K562 (cell line): ENCODE results near the gene KIAA0040. TPM values are rescaled to one million over a fixed set of nuclear protein-coding genes. Genes with fewer than 3 reads are reported as not detected.
A peak's percentile ranks its signal among the peaks of the same experiment; 100 is the strongest.

Experiments
- ATAC-seq: fragments of 200-7000 bp; cut with Tn5 transposase; 3 replicates; pipeline ENCODE4 v1.9.1; 2020; ENCODE audit warnings: moderate library complexity
- BruUV-seq: library from RNA; stranded (reverse); fragments of 400-500 nt; replicated peaks from 2 replicates; lab custom pipeline; 2021; lab: Mats Ljungman, UMichigan
- CTCF ChIA-PET: fragments of 300-600 bp; formaldehyde crosslinking; extraction: SDS; loops from one replicate; lab custom pipeline; 2021; ENCODE audit warnings: low intra/inter-chr PET ratio; lab: Yijun Ruan, JAX
- POLR2A ChIA-PET: fragments of 300-600, 350-650 bp; sonication (Branson Sonifier 250); formaldehyde crosslinking; extraction: SDS; loops from one replicate; lab custom pipeline; 2021; ENCODE audit warnings: antibody characterized with exemption, inconsistent platforms; lab: Yijun Ruan, JAX
- DNase-seq, 4 experiments: peaks; one replicate each; pipeline versions ENCODE4 v3.0.0 to v3.0.0-alpha.2; 2011 to 2018; ENCODE audit warnings: low spot score in 3 of 4, mixed read lengths in 3 of 4; ENCODE audit errors: extremely low read depth in 1 of 4
- FAIRE-seq: peaks from 2 replicates; lab custom pipeline; 2011; peaks lifted over from hg19 to GRCh38; lab: Jason Lieb, UNC
- H2AFZ ChIP-seq: 2 replicates; pipeline ENCODE4 v1.6.0; 2011; ENCODE audit warnings: low read depth, low read length, control low read depth, inconsistent platforms
- H3K27ac ChIP-seq: fragments of 200-600 bp; 3 replicates; pipeline ENCODE4 v1.8.0; 2011; ENCODE audit warnings: low read depth, mild to moderate bottlenecking, control low read depth, inconsistent platforms, low read length, moderate library complexity, mixed read lengths; ENCODE audit errors: extremely low read depth
- H3K27me3 ChIP-seq, 2 experiments: fragments of 300-600 bp in 1 of 2; 2 replicates in 1 of 2; 3 replicates in 1 of 2; pipeline versions ENCODE4 v1.6.0 to v1.8.0; 2011; ENCODE audit warnings: inconsistent platforms in 2 of 2, low read length in 2 of 2, mild to moderate bottlenecking in 1 of 2, mixed read lengths in 1 of 2, moderate library complexity in 1 of 2; ENCODE audit not compliant: control insufficient read depth in 2 of 2, insufficient read depth in 2 of 2
- H3K36me3 ChIP-seq: fragments of 300-600 bp; 3 replicates; pipeline ENCODE4 v1.8.0; 2011; ENCODE audit warnings: mild to moderate bottlenecking, low read length, inconsistent platforms; ENCODE audit not compliant: control insufficient read depth, insufficient read depth
- H3K4me1 ChIP-seq, 2 experiments: fragments of 200-600 bp in 1 of 2; replicated peaks in 1 of 2; 2 replicates in 1 of 2; 3 replicates in 1 of 2; pipeline versions ENCODE4 v1.5.1 to v1.8.0; 2011; ENCODE audit warnings: inconsistent platforms in 2 of 2, low read length in 2 of 2, mild to moderate bottlenecking in 1 of 2, mixed read lengths in 1 of 2, moderate library complexity in 1 of 2; ENCODE audit not compliant: control insufficient read depth in 2 of 2, insufficient read depth in 2 of 2
- H3K4me2 ChIP-seq: 2 replicates; pipeline ENCODE4 v1.6.1; 2011; ENCODE audit warnings: low read length, control low read depth, inconsistent platforms, mixed read lengths; ENCODE audit not compliant: insufficient read depth
- H3K4me3 ChIP-seq: fragments of 200-600 bp; sonication (generic), shearing (Covaris generic); 2 replicates; pipeline ENCODE4 v1.5.1; 2016; ENCODE audit warnings: control low read depth, inconsistent platforms
- H3K79me2 ChIP-seq: fragments of 200-600 bp; 3 replicates; pipeline ENCODE4 v1.8.0; 2011; ENCODE audit warnings: low read length, inconsistent platforms; ENCODE audit not compliant: control insufficient read depth, insufficient read depth
- H3K9ac ChIP-seq, 2 experiments: 2 replicates each; pipeline versions ENCODE4 v1.6.0 to v1.6.1; 2011; ENCODE audit warnings: low read depth in 2 of 2, low read length in 2 of 2, control low read depth in 1 of 2, inconsistent platforms in 1 of 2, mild to moderate bottlenecking in 1 of 2, mixed read lengths in 1 of 2; ENCODE audit not compliant: insufficient read depth in 1 of 2
- H3K9me1 ChIP-seq: one replicate; pipeline ENCODE4 v1.6.0; 2011; ENCODE audit warnings: inconsistent platforms, mild to moderate bottlenecking, low read length, moderate library complexity; ENCODE audit not compliant: control insufficient read depth, insufficient read depth
- H3K9me3 ChIP-seq: replicated peaks from 2 replicates; pipeline ENCODE4 v1.5.1; 2011; ENCODE audit warnings: low read depth, low read length, inconsistent platforms; ENCODE audit not compliant: control insufficient read depth, insufficient read depth
- H4K20me1 ChIP-seq: replicated peaks from 2 replicates; pipeline ENCODE4 v1.6.1; 2011; ENCODE audit warnings: low read length, inconsistent platforms, mixed read lengths; ENCODE audit not compliant: control insufficient read depth, insufficient read depth
- ESRRA ChIP-seq: fragments of 450-650 bp; IDR thresholded peaks from 2 replicates; pipeline ENCODE4 v1.6.1; 2014; ENCODE audit warnings: low read depth, mild to moderate bottlenecking, moderate library complexity, borderline replicate concordance
- NFYB ChIP-seq: IDR thresholded peaks from 2 replicates; pipeline ENCODE4 v1.6.1; 2011; ENCODE audit warnings: mild to moderate bottlenecking, moderate library complexity; ENCODE audit not compliant: insufficient read length; ENCODE audit errors: extremely low read depth
- TBL1XR1 ChIP-seq, 2 experiments: IDR thresholded peaks; 2 replicates each; pipeline ENCODE4 v1.6.1; 2012; ENCODE audit warnings: improper control_type of control experiment in 2 of 2, low read length in 2 of 2, mild to moderate bottlenecking in 1 of 2
- ZNF263 ChIP-seq: sonication (generic); formaldehyde crosslinking; IDR thresholded peaks from 2 replicates; pipeline ENCODE4 v1.8.0; 2022; ENCODE audit warnings: mild to moderate bottlenecking, missing genetic modification reagents, borderline replicate concordance
- WGBS: fragments of 100-300 bp; shearing (Covaris generic); methylation state at CpG from one replicate; pipeline ENCODE4 v1.1.6; 2016; ENCODE audit warnings: low coverage, mixed read lengths; ENCODE audit not compliant: insufficient coverage; ENCODE audit errors: missing lambda C conversion rate; 5-methylcytosine and 5-hydroxymethylcytosine counted together
- in situ Hi-C: fragments of 300-500 bp; cut with MboI; formaldehyde crosslinking; loops from 4 replicates; pipeline ENCODE4 v1.15.0; 2018; ENCODE audit warnings: inconsistent platforms, mixed read lengths
- intact Hi-C: fragments of 100-400 bp; cut with micrococcal nuclease; formaldehyde crosslinking; loops from 2 replicates; pipeline ENCODE4 v1.14.2; 2022
- polyA plus RNA-seq, 8 experiments: library from polyadenylated mRNA; depleted of rRNA in 4 of 8; stranded (reverse) in 5 of 8; unstranded in 3 of 8; fragments of >200 nt; fragmentation: Nextera tagmentation in 2 of 8; fragmentation: Illumina TruSeq in 1 of 8; extraction: Ambion mirVana in 2 of 8; extraction: Trizol in 1 of 8; gene quantifications; 2 replicates each; pipeline versions ENCODE4 v1.2.1 to v1.2.3, GENCODE V29; 2011 to 2014; ENCODE audit warnings: inconsistent platforms in 1 of 8, missing spikeins in 1 of 8
- total RNA-seq, 7 experiments: library from RNA; depleted of rRNA in 6 of 7; stranded (reverse); fragments of >200 nt in 6 of 7; fragmentation: Illumina TruSeq in 2 of 7; extraction: Trizol in 2 of 7; gene quantifications; 2 replicates each; pipeline versions ENCODE4 v1.2.1 to v1.2.3, GENCODE V29; 2011 to 2021; ENCODE audit warnings: low replicate concordance in 1 of 7
- TF ChIP-seq, protein P1 (sequence below), 2 experiments: fragments of 450-650 bp in 1 of 2; sonication (generic) in 1 of 2; formaldehyde crosslinking in 1 of 2; IDR thresholded peaks in 1 of 2; conservative IDR thresholded peaks in 1 of 2; 2 replicates each; pipeline versions ENCODE4 v1.6.1 to v1.8.1; 2016 to 2023; ENCODE audit warnings: mild to moderate bottlenecking in 2 of 2, moderate library complexity in 2 of 2, inconsistent platforms in 1 of 2, missing genetic modification reagents in 1 of 2
- TF ChIP-seq, protein P2 (sequence below): fragments of 450-650 bp; IDR thresholded peaks from 2 replicates; pipeline ENCODE4 v1.6.1; 2017; ENCODE audit warnings: antibody characterized with exemption, mild to moderate bottlenecking

Gene KIAA0040
- total and polyA plus RNA-seq, 9 of the 15 experiments (the other 6 are each of a cell fraction or from before 2014, with no cell fraction given), result 3.4 to 13.6 (median 7.1) TPM

DNA sequence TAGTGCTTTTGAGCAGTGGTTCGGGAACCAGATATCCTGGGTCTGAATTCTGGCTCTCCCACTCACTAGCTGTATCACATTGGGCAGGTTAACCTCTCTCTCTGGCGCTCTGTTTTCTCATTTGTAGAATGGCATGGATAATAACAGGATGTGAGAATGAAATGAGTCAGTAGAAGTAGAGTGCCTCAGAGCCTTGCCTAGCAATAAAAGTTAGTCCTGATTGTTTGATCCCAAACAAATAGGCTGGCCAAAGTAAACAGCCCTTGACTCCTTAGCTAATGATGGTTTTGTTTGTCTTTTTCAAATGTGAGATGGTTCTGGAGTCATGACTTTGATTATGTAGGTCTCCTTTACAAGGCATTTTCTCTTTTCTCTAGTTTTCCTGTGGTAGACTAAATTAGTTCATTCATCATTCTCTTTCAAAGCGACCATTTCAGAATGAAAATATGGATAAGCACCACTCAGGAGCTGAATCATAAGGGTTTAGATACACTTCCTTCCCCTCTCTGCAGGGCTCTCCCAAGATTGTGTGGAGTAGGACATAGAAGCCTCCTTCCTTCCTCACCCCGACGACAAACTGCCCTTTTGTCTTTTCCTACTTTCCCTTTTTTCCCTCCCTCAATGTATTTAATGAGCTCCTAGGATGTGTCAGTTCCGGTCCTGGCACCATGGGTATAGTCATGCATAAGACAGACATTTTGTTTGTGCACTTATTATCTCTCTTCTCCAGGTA is 23.1 kb downstream of the KIAA0040 start:
- H3K9me1 ChIP-seq, result no peaks in the 10 kb centered on the region
- no peak for FAIRE-seq
- no peak overlapping the region for H3K27ac ChIP-seq
- H3K4me2 ChIP-seq, result no peak overlapping the region
- no peak overlapping the region for H3K9ac ChIP-seq
- H3K79me2 ChIP-seq, result no peaks in the 10 kb centered on the region
- H3K4me3 ChIP-seq, result no peak overlapping the region
- no peak for TF ChIP-seq TBL1XR1 (IDR thresholded peaks at IDR 0.05; ENCODE audit: low read length in 2 of 2)
- TF ChIP-seq, protein P1, sequence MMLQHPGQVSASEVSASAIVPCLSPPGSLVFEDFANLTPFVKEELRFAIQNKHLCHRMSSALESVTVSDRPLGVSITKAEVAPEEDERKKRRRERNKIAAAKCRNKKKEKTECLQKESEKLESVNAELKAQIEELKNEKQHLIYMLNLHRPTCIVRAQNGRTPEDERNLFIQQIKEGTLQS (IDR thresholded peaks at IDR 0.05), result no peak
- TF ChIP-seq, protein P1 (CRISPR knock-in tag; conservative IDR thresholded peaks at IDR 0.05), result no peak
- no TSS peak for BruUV-seq
- DNase-seq, result no peak
- ChIA-PET CTCF (no interaction called here), POLR2A (interaction anchor here (0.7 to 0.8 kb wide), 2 partner anchors 14 to 18 kb away, joined by 3 to 7 read pairs; no protein-coding TSS in a partner anchor)
- WGBS, result 26% methylated on average over 6 of the region's 6 CpGs
- H4K20me1 ChIP-seq, result no peaks in the 10 kb centered on the region
- peaks cover 5 to 18% of the 10 kb centered on the region in 2 experiments; a peak in 3 of 5 replicates for H3K4me1 ChIP-seq
- intact Hi-C loops, result no loop called here
- no peak for ATAC-seq
- no peaks in the 10 kb centered on the region for H3K9me3 ChIP-seq
- H3K36me3 ChIP-seq, result no peaks in the 10 kb centered on the region
- no peak overlapping the region for H2AFZ ChIP-seq
- in situ Hi-C loops, result no loop called here
- H3K27me3 ChIP-seq, result no peaks in the 10 kb centered on the region

DNA sequence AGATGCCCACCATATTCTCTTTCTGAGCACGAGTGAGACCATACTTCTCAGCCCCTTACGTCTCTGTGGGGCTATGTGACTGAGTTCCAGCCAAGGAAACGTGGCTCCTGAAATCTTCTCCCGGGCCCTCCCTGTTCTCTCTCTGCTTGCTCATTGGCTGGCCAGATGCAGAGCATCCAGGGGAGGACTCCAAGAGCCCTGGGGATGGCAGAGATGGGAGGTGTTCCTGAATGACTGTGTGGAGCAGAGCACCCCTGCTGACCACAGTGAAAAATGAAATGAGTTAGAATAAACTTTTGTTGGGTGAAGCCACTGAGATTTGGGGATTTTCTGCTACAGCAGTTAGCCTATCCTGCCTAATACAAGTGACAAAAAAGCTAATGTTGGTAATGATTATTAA is 23.8 kb downstream of the KIAA0040 start:
- WGBS, result 47% methylated on average over 4 of the region's 4 CpGs
- BruUV-seq, result no TSS peak
- FAIRE-seq (no peak), ATAC-seq (peak; percentile 67)
- H3K36me3 ChIP-seq, result no peaks in the 10 kb centered on the region
- no peak overlapping the region for H3K4me2 ChIP-seq
- H3K4me1 ChIP-seq, result peaks cover 5 to 11% of the 10 kb centered on the region in 2 experiments; a peak in 3 of 5 replicates
- H4K20me1 ChIP-seq, result no peaks in the 10 kb centered on the region
- intact Hi-C loops (no loop called here), in situ Hi-C loops (no loop called here)
- no peaks in the 10 kb centered on the region for H3K79me2 ChIP-seq
- H3K9ac ChIP-seq, result no peak overlapping the region
- CTCF ChIA-PET, result no interaction called here
- no peak overlapping the region for H2AFZ ChIP-seq
- H3K27ac ChIP-seq, result no peak overlapping the region
- no peaks in the 10 kb centered on the region for H3K27me3 ChIP-seq
- H3K4me3 ChIP-seq, result no peak overlapping the region
- POLR2A ChIA-PET, result no interaction called here
- TF ChIP-seq NFYB, result peak; percentile 7
- TF ChIP-seq, protein P2, sequence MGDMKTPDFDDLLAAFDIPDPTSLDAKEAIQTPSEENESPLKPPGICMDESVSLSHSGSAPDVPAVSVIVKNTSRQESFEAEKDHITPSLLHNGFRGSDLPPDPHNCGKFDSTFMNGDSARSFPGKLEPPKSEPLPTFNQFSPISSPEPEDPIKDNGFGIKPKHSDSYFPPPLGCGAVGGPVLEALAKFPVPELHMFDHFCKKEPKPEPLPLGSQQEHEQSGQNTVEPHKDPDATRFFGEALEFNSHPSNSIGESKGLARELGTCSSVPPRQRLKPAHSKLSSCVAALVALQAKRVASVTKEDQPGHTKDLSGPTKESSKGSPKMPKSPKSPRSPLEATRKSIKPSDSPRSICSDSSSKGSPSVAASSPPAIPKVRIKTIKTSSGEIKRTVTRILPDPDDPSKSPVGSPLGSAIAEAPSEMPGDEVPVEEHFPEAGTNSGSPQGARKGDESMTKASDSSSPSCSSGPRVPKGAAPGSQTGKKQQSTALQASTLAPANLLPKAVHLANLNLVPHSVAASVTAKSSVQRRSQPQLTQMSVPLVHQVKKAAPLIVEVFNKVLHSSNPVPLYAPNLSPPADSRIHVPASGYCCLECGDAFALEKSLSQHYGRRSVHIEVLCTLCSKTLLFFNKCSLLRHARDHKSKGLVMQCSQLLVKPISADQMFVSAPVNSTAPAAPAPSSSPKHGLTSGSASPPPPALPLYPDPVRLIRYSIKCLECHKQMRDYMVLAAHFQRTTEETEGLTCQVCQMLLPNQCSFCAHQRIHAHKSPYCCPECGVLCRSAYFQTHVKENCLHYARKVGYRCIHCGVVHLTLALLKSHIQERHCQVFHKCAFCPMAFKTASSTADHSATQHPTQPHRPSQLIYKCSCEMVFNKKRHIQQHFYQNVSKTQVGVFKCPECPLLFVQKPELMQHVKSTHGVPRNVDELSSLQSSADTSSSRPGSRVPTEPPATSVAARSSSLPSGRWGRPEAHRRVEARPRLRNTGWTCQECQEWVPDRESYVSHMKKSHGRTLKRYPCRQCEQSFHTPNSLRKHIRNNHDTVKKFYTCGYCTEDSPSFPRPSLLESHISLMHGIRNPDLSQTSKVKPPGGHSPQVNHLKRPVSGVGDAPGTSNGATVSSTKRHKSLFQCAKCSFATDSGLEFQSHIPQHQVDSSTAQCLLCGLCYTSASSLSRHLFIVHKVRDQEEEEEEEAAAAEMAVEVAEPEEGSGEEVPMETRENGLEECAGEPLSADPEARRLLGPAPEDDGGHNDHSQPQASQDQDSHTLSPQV, result no peak
- no peak for TF ChIP-seq ESRRA
- TF ChIP-seq ZNF263 (CRISPR knock-in tag), result no peak
- TF ChIP-seq, all 486 proteins: peak for 1
- H3K9me1 ChIP-seq, result no peaks in the 10 kb centered on the region
- peak in 2 of 4 experiments; percentile 50 to 51 for DNase-seq
- no peaks in the 10 kb centered on the region for H3K9me3 ChIP-seq
